Measurements from ENCODE around the gene MIB1. TPM values are rescaled to one million over a fixed set of nuclear protein-coding genes. Genes with fewer than 3 reads are reported as not detected.

The MIB1 gene
- total and polyA plus RNA-seq, 9 of the 15 experiments (the other 6 are each of a cell fraction or from before 2014, with no cell fraction given) = 7.2 to 43.8 (median 23.2) TPM

- TF ChIP-seq MGA (IDR thresholded peaks at IDR 0.05) = no peak
- no peak for TF ChIP-seq ESRRA (IDR thresholded peaks at IDR 0.05; ENCODE audit: borderline replicate concordance, low read depth)
- no peak for TF ChIP-seq ADNP (tag; IDR thresholded peaks at IDR 0.05)
- no peak for TF ChIP-seq MECOM (CRISPR knock-in tag; IDR thresholded peaks at IDR 0.05)
- no peak for TF ChIP-seq KAT8 (IDR thresholded peaks at IDR 0.05; ENCODE audit: low read depth)
- no peak for TF ChIP-seq TCF7 (IDR thresholded peaks at IDR 0.05; ENCODE audit: borderline replicate concordance)
- TF ChIP-seq ARHGAP35 (IDR thresholded peaks at IDR 0.05; ENCODE audit: partially characterized antibody) = no peak
- TF ChIP-seq MYBL2 (IDR thresholded peaks at IDR 0.05; ENCODE audit: low read depth) = no peak
- no peak for TF ChIP-seq MYBL2 (CRISPR knock-in tag; IDR thresholded peaks at IDR 0.05; ENCODE audit: borderline replicate concordance)
- TF ChIP-seq CREB1 (IDR thresholded peaks at IDR 0.05) = no peak
- no peak for TF ChIP-seq CREB1 (CRISPR knock-in tag; IDR thresholded peaks at IDR 0.05)
- TF ChIP-seq ARNT (IDR thresholded peaks at IDR 0.05) = no peak
- no peak for TF ChIP-seq ARID2 (IDR thresholded peaks at IDR 0.05)
- no peak for TF ChIP-seq ZNF324 (CRISPR knock-in tag; IDR thresholded peaks at IDR 0.05)
These were observed at the start of gene MIB1 (continued) for GRCh38 chr18:21740538-21741311.
